NCI-H2196 treated with DMSO at 0.1 percent for 48 hours (cell line): ENCODE data around the gene SLC6A11.

Experiments used
- DNase-seq: peaks from one replicate; lab custom pipeline; 2025; ENCODE audit not compliant: unreplicated experiment; lab: John Stamatoyannopoulos, UW

Gene SLC6A11

GRCh38 chr3:10837849-10838248 is 21.8 kb downstream of the SLC6A11 start:
- DNase-seq = no peak

- DNase-seq = no peak
These were observed 23.1 kb downstream of the SLC6A11 start for GRCh38 chr3:10839167-10839566.

GRCh38 chr3:10841100-10841499 is 25.1 kb downstream of the SLC6A11 start:
- DNase-seq = no peak

- DNase-seq = no peak
These were observed 27.4 kb downstream of the SLC6A11 start for GRCh38 chr3:10843378-10843777.

GRCh38 chr3:10845001-10845761 is 29.2 kb downstream of the SLC6A11 start:
- DNase-seq = no peak

- no peak for DNase-seq
These were observed 30.0 kb downstream of the SLC6A11 start for GRCh38 chr3:10845839-10846656.

GRCh38 chr3:10846657-10846975 is 30.6 kb downstream of the SLC6A11 start:
- DNase-seq = no peak

- no peak for DNase-seq
These were observed 32.2 kb downstream of the SLC6A11 start for GRCh38 chr3:10848261-10848660.

- no peak for DNase-seq
These were observed 36.2 kb downstream of the SLC6A11 start for GRCh38 chr3:10852066-10852808.

- no peak for DNase-seq
These were observed 39.2 kb downstream of the SLC6A11 start for GRCh38 chr3:10855083-10855870.

- no peak for DNase-seq
These were observed 40.0 kb downstream of the SLC6A11 start for GRCh38 chr3:10855871-10856662.

- DNase-seq = no peak
These were observed 41.2 kb downstream of the SLC6A11 start for GRCh38 chr3:10857235-10857634.

GRCh38 chr3:10858091-10858490 is 42.1 kb downstream of the SLC6A11 start:
- DNase-seq = no peak

- DNase-seq = no peak
These were observed 51.4 kb downstream of the SLC6A11 start for GRCh38 chr3:10867384-10867783.

GRCh38 chr3:10869460-10869859 is 53.4 kb downstream of the SLC6A11 start:
- DNase-seq = no peak

GRCh38 chr3:10870296-10870695 is 54.3 kb downstream of the SLC6A11 start:
- no peak for DNase-seq

GRCh38 chr3:10873415-10873814 is 57.4 kb downstream of the SLC6A11 start:
- DNase-seq = no peak

GRCh38 chr3:10875914-10876313 is 59.9 kb downstream of the SLC6A11 start:
- DNase-seq = no peak

GRCh38 chr3:10876661-10877060 is 60.6 kb downstream of the SLC6A11 start:
- no peak for DNase-seq

GRCh38 chr3:10882851-10883250 is 66.8 kb downstream of the SLC6A11 start:
- no peak for DNase-seq
